ENCODE data around the gene ATG7.
"Not testable (repeated sequence)": the region's sequence is repeated elsewhere in the genome, so short reads cannot be mapped to it uniquely, and the experiment has no call there.

DNA sequence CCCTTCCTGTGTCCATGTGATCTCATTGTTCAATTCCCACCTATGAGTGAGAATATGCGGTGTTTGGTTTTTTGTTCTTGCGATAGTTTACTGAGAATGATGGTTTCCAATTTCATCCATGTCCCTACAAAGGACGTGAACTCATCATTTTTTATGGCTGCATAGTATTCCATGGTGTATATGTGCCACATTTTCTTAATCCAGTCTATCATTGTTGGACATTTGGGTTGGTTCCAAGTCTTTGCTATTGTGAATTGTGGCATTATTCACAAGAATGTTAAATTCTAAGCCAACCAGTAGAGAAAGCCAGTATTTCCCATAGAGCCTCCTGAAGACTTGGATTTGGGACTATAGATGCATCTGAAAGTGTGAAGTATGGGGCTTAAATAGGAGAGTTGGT lies 230.2 kb downstream of the ATG7 start:
- not testable (repeated sequence) for TF ChIP-seq JUND (IDR thresholded peaks at IDR 0.05; ENCODE audit: low read depth, low read length); PML (IDR thresholded peaks at IDR 0.05; ENCODE audit: low read length); POLR2AphosphoS5 (IDR thresholded peaks at IDR 0.05; ENCODE audit: low read length); SIX5 (IDR thresholded peaks at IDR 0.05; ENCODE audit: low read depth, low read length, severe bottlenecking); ZNF274 (IDR thresholded peaks at IDR 0.05; ENCODE audit: insufficient read depth, insufficient read length)
- TF ChIP-seq, protein P1, sequence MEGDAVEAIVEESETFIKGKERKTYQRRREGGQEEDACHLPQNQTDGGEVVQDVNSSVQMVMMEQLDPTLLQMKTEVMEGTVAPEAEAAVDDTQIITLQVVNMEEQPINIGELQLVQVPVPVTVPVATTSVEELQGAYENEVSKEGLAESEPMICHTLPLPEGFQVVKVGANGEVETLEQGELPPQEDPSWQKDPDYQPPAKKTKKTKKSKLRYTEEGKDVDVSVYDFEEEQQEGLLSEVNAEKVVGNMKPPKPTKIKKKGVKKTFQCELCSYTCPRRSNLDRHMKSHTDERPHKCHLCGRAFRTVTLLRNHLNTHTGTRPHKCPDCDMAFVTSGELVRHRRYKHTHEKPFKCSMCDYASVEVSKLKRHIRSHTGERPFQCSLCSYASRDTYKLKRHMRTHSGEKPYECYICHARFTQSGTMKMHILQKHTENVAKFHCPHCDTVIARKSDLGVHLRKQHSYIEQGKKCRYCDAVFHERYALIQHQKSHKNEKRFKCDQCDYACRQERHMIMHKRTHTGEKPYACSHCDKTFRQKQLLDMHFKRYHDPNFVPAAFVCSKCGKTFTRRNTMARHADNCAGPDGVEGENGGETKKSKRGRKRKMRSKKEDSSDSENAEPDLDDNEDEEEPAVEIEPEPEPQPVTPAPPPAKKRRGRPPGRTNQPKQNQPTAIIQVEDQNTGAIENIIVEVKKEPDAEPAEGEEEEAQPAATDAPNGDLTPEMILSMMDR (IDR thresholded peaks at IDR 0.05 in 2 of 3, conservative IDR thresholded peaks at IDR 0.05 in 1 of 3; ENCODE audit: control insufficient read depth in 2 of 3, extremely low read depth in 1 of 3, insufficient read depth in 1 of 3, low read depth in 3 of 3, low read length in 3 of 3) = not testable (repeated sequence)
- TF ChIP-seq, protein P2, sequence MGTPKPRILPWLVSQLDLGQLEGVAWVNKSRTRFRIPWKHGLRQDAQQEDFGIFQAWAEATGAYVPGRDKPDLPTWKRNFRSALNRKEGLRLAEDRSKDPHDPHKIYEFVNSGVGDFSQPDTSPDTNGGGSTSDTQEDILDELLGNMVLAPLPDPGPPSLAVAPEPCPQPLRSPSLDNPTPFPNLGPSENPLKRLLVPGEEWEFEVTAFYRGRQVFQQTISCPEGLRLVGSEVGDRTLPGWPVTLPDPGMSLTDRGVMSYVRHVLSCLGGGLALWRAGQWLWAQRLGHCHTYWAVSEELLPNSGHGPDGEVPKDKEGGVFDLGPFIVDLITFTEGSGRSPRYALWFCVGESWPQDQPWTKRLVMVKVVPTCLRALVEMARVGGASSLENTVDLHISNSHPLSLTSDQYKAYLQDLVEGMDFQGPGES (IDR thresholded peaks at IDR 0.05) = not testable (repeated sequence)
- TF ChIP-seq, protein P3, sequence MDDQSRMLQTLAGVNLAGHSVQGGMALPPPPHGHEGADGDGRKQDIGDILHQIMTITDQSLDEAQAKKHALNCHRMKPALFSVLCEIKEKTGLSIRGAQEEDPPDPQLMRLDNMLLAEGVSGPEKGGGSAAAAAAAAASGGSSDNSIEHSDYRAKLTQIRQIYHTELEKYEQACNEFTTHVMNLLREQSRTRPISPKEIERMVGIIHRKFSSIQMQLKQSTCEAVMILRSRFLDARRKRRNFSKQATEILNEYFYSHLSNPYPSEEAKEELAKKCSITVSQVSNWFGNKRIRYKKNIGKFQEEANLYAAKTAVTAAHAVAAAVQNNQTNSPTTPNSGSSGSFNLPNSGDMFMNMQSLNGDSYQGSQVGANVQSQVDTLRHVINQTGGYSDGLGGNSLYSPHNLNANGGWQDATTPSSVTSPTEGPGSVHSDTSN (IDR thresholded peaks at IDR 0.05; ENCODE audit: insufficient replicate concordance, low read depth, low read length) = not testable (repeated sequence)
